ENCODE measurements around the gene TWSG1. TPM values are rescaled to one million over a fixed set of nuclear protein-coding genes. Genes with fewer than 3 reads are reported as not detected.

TWSG1 gene
- total and polyA plus RNA-seq, 9 donors, result 36.5 to 66.1 (median 47.9) TPM

DNA sequence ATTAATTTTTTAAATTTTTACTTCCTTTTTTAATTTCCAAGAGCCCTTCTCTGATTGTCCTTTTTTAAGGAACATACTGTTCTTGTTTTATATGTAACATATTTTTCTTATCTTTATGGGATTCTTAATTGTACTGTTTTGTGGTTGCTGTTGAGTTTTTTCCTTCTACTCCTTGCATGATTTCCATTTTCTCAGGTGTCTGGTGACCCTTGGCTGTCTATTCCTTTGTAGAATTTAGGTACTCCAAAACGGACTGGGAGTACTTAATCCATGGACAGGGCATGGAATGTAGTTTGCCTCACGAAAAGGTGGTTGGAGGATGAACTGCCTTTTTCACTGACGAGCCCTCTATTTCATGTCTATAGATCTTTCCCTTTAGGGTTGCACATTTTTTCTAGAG is 26.6 kb downstream of the TWSG1 start:
- 41 to 55% (median 45%) methylated on average over 3 of the region's 3 CpGs for WGBS, 3 donors
- Histone ChIP-seq H3K27ac (no peak overlapping the region), H3K36me3 (no peaks in the 10 kb centered on the region), H3K4me1 (ENCODE audit: insufficient read depth) (peaks cover 3% of the 10 kb centered on the region), H3K9me3 (no peaks in the 10 kb centered on the region), H3K4me3 (no peak overlapping the region), H3K27me3 (no peaks in the 10 kb centered on the region)
- no peak for DNase-seq
- intact Hi-C loops (cut with DNase I), result no loop called here
- TF ChIP-seq POLR2A (IDR thresholded peaks at IDR 0.05) (no peak), EP300 (IDR thresholded peaks at IDR 0.05) (no peak), CTCF (IDR thresholded peaks at IDR 0.05) (no peak)

DNA sequence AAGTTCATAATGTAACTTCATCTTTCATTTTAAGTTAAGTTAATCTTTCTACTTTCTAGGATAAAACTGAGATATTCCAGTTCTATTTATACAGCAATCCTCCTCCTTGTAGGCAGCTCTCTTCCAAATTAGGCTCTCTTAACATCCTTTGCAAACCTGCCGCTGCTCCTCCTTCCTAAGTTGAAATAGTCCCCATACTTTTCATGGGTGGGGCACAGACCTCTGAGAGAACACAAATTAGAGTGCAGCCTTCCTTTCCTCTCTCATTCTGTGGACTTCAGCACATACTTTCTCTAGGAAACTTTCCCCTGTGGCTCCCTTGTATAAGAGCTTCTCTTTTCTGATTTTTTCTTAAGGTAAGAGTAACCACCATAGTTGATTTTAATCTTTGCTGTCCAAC is 28.3 kb downstream of the TWSG1 start:
- no peak overlapping the region for H3K4me3 ChIP-seq
- no peak overlapping the region for H3K27ac ChIP-seq
- DNase-seq, result no peak
- TF ChIP-seq POLR2A (IDR thresholded peaks at IDR 0.05), result no peak
- no peak for TF ChIP-seq EP300 (IDR thresholded peaks at IDR 0.05)
- TF ChIP-seq CTCF (IDR thresholded peaks at IDR 0.05), result no peak
- intact Hi-C loops (cut with DNase I), result no loop called here
- no peaks in the 10 kb centered on the region for H3K9me3 ChIP-seq
- H3K36me3 ChIP-seq, result no peaks in the 10 kb centered on the region
- H3K4me1 ChIP-seq (ENCODE audit: insufficient read depth), result peaks cover 3% of the 10 kb centered on the region
- H3K27me3 ChIP-seq, result no peaks in the 10 kb centered on the region
- 6 to 26% (median 16%) methylated on average over 1 of the region's 1 CpG for WGBS, 3 donors

- H3K4me3 ChIP-seq, result no peak overlapping the region
- no peaks in the 10 kb centered on the region for H3K9me3 ChIP-seq
- 92 to 96% (median 95%) methylated on average over 8 of the region's 8 CpGs for WGBS, 3 donors
- H3K4me1 ChIP-seq (ENCODE audit: insufficient read depth), result no peaks in the 10 kb centered on the region
- H3K27me3 ChIP-seq, result no peaks in the 10 kb centered on the region
- H3K36me3 ChIP-seq, result no peaks in the 10 kb centered on the region
- TF ChIP-seq POLR2A (IDR thresholded peaks at IDR 0.05) (no peak), EP300 (IDR thresholded peaks at IDR 0.05) (no peak), CTCF (IDR thresholded peaks at IDR 0.05) (no peak)
- H3K27ac ChIP-seq, result no peak overlapping the region
- no peak for DNase-seq
- intact Hi-C loops (cut with DNase I), result no loop called here
Measured at GRCh38 chr18:9364242-9364641, 29.7 kb downstream of the TWSG1 start.

DNA sequence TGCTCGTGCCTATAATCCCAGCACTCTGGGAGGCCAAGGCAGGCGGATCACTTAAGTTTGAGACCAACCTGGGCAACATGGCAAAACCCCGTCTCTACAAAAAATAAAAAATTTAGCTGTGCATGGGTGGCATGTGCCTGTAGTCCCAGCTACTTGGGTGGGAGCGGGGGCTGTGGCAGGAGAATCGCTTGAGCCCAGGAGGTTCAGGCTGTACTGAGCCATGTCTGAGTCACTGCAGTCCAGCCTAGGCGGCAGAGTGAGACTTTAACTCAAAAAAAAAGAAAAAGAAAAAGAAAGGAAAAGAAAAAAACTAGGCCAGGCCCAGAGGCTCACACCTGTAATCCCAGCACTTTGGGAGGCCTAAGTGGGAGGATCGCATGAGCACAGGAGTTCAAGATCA is 30.8 kb downstream of the TWSG1 start:
- no peaks in the 10 kb centered on the region for H3K36me3 ChIP-seq
- H3K27ac ChIP-seq, result no peak overlapping the region
- 83 to 90% (median 87%) methylated on average over 7 of the region's 7 CpGs for WGBS, 3 donors
- TF ChIP-seq POLR2A (IDR thresholded peaks at IDR 0.05) (no peak), EP300 (IDR thresholded peaks at IDR 0.05) (no peak), CTCF (IDR thresholded peaks at IDR 0.05) (no peak)
- no peak for DNase-seq
- H3K9me3 ChIP-seq, result no peaks in the 10 kb centered on the region
- H3K4me3 ChIP-seq, result no peak overlapping the region
- no peaks in the 10 kb centered on the region for H3K27me3 ChIP-seq
- H3K4me1 ChIP-seq (ENCODE audit: insufficient read depth), result no peaks in the 10 kb centered on the region
- intact Hi-C loops (cut with DNase I), result no loop called here
